ENCODE measurements around the gene ECPAS.

DNA sequence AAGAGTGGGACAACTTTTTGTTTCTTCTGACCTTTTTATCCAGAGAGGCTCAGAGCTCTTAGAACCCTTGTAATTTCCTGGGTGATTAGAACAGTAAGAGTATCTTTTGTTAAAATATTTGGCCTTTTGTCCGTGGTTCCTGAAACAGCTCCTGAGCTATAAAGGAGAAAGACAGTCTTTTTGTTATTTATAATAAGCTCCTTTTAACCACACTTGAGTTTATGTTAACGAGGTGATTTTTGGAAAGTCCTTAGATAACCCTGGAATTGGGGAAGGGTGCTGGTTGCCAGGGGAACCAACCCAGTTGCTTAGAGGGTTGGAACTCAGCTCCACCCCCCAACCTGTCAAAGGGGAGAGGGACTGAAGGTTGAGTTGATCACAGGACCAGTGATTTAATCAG, 45.6 kb upstream of the ECPAS start:
- no peak for TF ChIP-seq EP300 (conservative IDR thresholded peaks at IDR 0.05; ENCODE audit: poor library complexity, severe bottlenecking)
- TF ChIP-seq, protein P1, sequence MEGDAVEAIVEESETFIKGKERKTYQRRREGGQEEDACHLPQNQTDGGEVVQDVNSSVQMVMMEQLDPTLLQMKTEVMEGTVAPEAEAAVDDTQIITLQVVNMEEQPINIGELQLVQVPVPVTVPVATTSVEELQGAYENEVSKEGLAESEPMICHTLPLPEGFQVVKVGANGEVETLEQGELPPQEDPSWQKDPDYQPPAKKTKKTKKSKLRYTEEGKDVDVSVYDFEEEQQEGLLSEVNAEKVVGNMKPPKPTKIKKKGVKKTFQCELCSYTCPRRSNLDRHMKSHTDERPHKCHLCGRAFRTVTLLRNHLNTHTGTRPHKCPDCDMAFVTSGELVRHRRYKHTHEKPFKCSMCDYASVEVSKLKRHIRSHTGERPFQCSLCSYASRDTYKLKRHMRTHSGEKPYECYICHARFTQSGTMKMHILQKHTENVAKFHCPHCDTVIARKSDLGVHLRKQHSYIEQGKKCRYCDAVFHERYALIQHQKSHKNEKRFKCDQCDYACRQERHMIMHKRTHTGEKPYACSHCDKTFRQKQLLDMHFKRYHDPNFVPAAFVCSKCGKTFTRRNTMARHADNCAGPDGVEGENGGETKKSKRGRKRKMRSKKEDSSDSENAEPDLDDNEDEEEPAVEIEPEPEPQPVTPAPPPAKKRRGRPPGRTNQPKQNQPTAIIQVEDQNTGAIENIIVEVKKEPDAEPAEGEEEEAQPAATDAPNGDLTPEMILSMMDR (IDR thresholded peaks at IDR 0.05; ENCODE audit: poor library complexity, severe bottlenecking), result no peak
- TF ChIP-seq POLR2AphosphoS5 (IDR thresholded peaks at IDR 0.05), result no peak
- TF ChIP-seq RAD21 (conservative IDR thresholded peaks at IDR 0.05), result no peak
- TF ChIP-seq, protein P2, sequence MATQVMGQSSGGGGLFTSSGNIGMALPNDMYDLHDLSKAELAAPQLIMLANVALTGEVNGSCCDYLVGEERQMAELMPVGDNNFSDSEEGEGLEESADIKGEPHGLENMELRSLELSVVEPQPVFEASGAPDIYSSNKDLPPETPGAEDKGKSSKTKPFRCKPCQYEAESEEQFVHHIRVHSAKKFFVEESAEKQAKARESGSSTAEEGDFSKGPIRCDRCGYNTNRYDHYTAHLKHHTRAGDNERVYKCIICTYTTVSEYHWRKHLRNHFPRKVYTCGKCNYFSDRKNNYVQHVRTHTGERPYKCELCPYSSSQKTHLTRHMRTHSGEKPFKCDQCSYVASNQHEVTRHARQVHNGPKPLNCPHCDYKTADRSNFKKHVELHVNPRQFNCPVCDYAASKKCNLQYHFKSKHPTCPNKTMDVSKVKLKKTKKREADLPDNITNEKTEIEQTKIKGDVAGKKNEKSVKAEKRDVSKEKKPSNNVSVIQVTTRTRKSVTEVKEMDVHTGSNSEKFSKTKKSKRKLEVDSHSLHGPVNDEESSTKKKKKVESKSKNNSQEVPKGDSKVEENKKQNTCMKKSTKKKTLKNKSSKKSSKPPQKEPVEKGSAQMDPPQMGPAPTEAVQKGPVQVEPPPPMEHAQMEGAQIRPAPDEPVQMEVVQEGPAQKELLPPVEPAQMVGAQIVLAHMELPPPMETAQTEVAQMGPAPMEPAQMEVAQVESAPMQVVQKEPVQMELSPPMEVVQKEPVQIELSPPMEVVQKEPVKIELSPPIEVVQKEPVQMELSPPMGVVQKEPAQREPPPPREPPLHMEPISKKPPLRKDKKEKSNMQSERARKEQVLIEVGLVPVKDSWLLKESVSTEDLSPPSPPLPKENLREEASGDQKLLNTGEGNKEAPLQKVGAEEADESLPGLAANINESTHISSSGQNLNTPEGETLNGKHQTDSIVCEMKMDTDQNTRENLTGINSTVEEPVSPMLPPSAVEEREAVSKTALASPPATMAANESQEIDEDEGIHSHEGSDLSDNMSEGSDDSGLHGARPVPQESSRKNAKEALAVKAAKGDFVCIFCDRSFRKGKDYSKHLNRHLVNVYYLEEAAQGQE (IDR thresholded peaks at IDR 0.05; ENCODE audit: borderline replicate concordance), result no peak
- no peak for TF ChIP-seq TAF1 (IDR thresholded peaks at IDR 0.05; ENCODE audit: low read depth)
